ENCODE measurements around the gene FAM200C. TPM values are rescaled to one million over a fixed set of nuclear protein-coding genes. Genes with fewer than 3 reads are reported as not detected.

The FAM200C gene
- total RNA-seq, 1 experiment from 2014 or later: 5.4 TPM

DNA sequence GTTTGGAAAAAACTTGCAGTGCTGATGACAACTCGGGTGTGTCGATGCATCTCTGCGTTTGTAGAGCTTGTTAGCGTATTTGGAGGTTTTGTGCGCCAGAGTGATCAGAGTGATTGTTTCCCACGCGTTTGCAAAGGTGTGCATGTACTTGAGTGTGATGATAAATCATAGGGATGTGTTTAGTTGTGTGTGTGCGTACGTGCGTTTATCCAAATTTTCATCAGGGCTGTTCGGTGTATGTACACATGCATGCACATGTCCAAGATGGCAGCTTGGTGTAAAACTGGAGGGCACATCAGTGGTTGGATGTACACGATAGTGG lies 29.2 kb downstream of the FAM200C start:
- peaks cover 54% of the 10 kb centered on the region for H3K27me3 Mint-ChIP-seq (ENCODE audit: low read depth)
- H3K27ac Mint-ChIP-seq: no peak overlapping the region
- no peak for DNase-seq (ENCODE audit: low spot score)
- peak overlapping the region; percentile 68 for H3K4me3 Mint-ChIP-seq
- peaks cover 11% of the 10 kb centered on the region for H3K4me1 Mint-ChIP-seq
- ChIA-PET CTCF (interaction anchor here (1.1 to 1.9 kb wide), 8 partner anchors 9 to 349 kb away, joined by 5 to 13 read pairs (median 8); no protein-coding TSS in a partner anchor), POLR2A (interaction anchor here (0.6 kb wide), 1 partner anchor 26 kb away, joined by 8 read pairs; no protein-coding TSS in a partner anchor)
- TF ChIP-seq KAT7 (CRISPR knock-in tag; IDR thresholded peaks at IDR 0.05; ENCODE audit: borderline replicate concordance) (no peak), ZNF232 (CRISPR knock-in tag; IDR thresholded peaks at IDR 0.05) (no peak), ATF1 (CRISPR knock-in tag; IDR thresholded peaks at IDR 0.05) (no peak), EMX1 (CRISPR knock-in tag; IDR thresholded peaks at IDR 0.05) (no peak), JAZF1 (CRISPR knock-in tag; IDR thresholded peaks at IDR 0.05) (no peak), SP1 (CRISPR knock-in tag; conservative IDR thresholded peaks at IDR 0.05) (no peak), TCF7 (CRISPR knock-in tag; IDR thresholded peaks at IDR 0.05; ENCODE audit: low read depth) (no peak), SMAD4 (CRISPR knock-in tag; IDR thresholded peaks at IDR 0.05) (no peak), GTF2I (CRISPR knock-in tag; conservative IDR thresholded peaks at IDR 0.05) (no peak), RORB (CRISPR knock-in tag; IDR thresholded peaks at IDR 0.05) (no peak)
- TF ChIP-seq, protein P1, sequence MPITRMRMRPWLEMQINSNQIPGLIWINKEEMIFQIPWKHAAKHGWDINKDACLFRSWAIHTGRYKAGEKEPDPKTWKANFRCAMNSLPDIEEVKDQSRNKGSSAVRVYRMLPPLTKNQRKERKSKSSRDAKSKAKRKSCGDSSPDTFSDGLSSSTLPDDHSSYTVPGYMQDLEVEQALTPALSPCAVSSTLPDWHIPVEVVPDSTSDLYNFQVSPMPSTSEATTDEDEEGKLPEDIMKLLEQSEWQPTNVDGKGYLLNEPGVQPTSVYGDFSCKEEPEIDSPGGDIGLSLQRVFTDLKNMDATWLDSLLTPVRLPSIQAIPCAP (CRISPR knock-in tag; IDR thresholded peaks at IDR 0.05): no peak
- TF ChIP-seq, protein P2, sequence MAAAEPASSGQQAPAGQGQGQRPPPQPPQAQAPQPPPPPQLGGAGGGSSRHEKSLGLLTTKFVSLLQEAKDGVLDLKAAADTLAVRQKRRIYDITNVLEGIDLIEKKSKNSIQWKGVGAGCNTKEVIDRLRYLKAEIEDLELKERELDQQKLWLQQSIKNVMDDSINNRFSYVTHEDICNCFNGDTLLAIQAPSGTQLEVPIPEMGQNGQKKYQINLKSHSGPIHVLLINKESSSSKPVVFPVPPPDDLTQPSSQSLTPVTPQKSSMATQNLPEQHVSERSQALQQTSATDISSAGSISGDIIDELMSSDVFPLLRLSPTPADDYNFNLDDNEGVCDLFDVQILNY (CRISPR knock-in tag; IDR thresholded peaks at IDR 0.05): no peak
- TF ChIP-seq, protein P3, sequence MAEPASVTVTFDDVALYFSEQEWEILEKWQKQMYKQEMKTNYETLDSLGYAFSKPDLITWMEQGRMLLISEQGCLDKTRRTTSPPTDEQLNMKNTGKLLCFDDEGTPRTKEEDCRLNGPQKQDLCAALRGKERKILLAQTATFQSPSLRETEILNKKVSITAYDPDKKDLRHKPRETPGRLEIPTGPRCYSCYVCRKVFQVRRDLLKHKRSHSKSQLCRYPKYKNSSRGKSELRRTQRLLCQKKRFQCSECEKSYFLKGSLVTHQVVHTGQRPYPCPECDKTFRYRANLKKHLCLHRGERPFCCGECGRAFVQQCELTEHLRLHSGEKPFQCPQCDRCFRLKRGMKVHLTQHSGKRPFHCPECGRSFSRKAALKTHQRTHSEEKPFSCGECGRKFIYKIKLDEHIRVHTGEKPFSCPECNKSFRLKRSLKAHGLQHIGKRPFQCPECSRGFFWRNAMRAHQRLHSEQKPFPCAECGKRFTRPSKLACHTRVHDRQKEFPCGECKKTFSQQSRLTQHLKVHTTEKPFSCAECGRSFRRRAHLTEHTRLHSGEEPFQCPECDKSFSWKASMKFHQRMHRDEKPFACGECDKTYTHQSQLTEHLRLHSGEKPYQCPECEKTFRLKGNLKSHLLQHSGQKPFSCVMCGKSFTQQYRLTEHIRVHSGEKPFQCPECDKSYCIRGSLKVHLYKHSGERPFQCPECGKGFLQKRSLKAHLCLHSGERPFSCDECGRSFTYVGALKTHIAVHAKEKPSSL (CRISPR knock-in tag; conservative IDR thresholded peaks at IDR 0.05): no peak
- TF ChIP-seq, protein P4, sequence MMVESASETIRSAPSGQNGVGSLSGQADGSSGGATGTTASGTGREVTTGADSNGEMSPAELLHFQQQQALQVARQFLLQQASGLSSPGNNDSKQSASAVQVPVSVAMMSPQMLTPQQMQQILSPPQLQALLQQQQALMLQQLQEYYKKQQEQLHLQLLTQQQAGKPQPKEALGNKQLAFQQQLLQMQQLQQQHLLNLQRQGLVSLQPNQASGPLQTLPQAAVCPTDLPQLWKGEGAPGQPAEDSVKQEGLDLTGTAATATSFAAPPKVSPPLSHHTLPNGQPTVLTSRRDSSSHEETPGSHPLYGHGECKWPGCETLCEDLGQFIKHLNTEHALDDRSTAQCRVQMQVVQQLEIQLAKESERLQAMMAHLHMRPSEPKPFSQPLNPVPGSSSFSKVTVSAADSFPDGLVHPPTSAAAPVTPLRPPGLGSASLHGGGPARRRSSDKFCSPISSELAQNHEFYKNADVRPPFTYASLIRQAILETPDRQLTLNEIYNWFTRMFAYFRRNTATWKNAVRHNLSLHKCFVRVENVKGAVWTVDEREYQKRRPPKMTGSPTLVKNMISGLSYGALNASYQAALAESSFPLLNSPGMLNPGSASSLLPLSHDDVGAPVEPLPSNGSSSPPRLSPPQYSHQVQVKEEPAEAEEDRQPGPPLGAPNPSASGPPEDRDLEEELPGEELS (CRISPR knock-in tag; IDR thresholded peaks at IDR 0.05): no peak
- TF ChIP-seq, protein P5, sequence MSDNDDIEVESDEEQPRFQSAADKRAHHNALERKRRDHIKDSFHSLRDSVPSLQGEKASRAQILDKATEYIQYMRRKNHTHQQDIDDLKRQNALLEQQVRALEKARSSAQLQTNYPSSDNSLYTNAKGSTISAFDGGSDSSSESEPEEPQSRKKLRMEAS (CRISPR knock-in tag; IDR thresholded peaks at IDR 0.05): no peak
- TF ChIP-seq, protein P6, sequence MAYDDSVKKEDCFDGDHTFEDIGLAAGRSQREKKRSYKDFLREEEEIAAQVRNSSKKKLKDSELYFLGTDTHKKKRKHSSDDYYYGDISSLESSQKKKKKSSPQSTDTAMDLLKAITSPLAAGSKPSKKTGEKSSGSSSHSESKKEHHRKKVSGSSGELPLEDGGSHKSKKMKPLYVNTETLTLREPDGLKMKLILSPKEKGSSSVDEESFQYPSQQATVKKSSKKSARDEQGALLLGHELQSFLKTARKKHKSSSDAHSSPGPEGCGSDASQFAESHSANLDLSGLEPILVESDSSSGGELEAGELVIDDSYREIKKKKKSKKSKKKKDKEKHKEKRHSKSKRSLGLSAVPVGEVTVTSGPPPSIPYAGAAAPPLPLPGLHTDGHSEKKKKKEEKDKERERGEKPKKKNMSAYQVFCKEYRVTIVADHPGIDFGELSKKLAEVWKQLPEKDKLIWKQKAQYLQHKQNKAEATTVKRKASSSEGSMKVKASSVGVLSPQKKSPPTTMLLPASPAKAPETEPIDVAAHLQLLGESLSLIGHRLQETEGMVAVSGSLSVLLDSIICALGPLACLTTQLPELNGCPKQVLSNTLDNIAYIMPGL (CRISPR knock-in tag; IDR thresholded peaks at IDR 0.05): no peak
- TF ChIP-seq, protein P7, sequence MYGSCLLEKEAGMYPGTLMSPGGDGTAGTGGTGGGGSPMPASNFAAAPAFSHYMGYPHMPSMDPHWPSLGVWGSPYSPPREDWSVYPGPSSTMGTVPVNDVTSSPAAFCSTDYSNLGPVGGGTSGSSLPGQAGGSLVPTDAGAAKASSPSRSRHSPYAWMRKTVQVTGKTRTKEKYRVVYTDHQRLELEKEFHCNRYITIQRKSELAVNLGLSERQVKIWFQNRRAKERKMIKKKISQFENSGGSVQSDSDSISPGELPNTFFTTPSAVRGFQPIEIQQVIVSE (CRISPR knock-in tag; IDR thresholded peaks at IDR 0.05; ENCODE audit: borderline replicate concordance): no peak
- no peaks in the 10 kb centered on the region for H3K36me3 Mint-ChIP-seq
- H3K9me3 Mint-ChIP-seq: no peaks in the 10 kb centered on the region
- no peak for ATAC-seq
